Measurements from ENCODE around the gene LCN12. TPM values are rescaled to one million over a fixed set of nuclear protein-coding genes. Genes with fewer than 3 reads are reported as not detected.

Gene LCN12
- total and polyA plus RNA-seq, 2 donors from 2014 or later = 35.5 to 42.9 TPM

- peak overlapping the region; percentile 34 to 71 (median 58) for H3K4me3 ChIP-seq (ENCODE audit: low read length in 3 of 3)
- DNase-seq = peak; percentile 96 to 99 (median 97)
- peak overlapping the region; percentile 89 for H3K27ac ChIP-seq (ENCODE audit: low read depth in 2 of 2, low read length in 2 of 2)
- H3K4me1 ChIP-seq (ENCODE audit: control insufficient read depth in 2 of 3, insufficient read depth in 2 of 3, low read depth in 1 of 3, low read length in 3 of 3) = peaks cover 0 to 14% (median 9%) of the 10 kb centered on the region in 3 donors
- peak overlapping the region in 2 of 3 donors; percentile 77 for H3K9ac ChIP-seq (ENCODE audit: low read length in 3 of 3)
- TF ChIP-seq CTCF (IDR thresholded peaks at IDR 0.05; ENCODE audit: borderline replicate concordance, extremely low read depth, insufficient read depth) = peak; percentile 12
- intact Hi-C loops (cut with DNase I) = loop anchor here (10.0 kb wide), 3 partner anchors 75 to 155 kb away; partner anchors contain the start of genes ABCA2, AJM1, CCDC183 and PHPT1
- H3K27me3 ChIP-seq (ENCODE audit: control insufficient read depth, insufficient read depth, low read length) = no peaks in the 10 kb centered on the region
- no peaks in the 10 kb centered on the region for H3K9me3 ChIP-seq (ENCODE audit: control insufficient read depth in 2 of 3, insufficient read depth in 1 of 3, low read length in 3 of 3)
- no peaks in the 10 kb centered on the region for H3K36me3 ChIP-seq (ENCODE audit: control insufficient read depth in 2 of 3, insufficient read depth in 3 of 3, low read length in 3 of 3)
- FAIRE-seq = no peak
These were observed 2.0 kb upstream of the LCN12 start for GRCh38 chr9:136949817-136950655.

DNA sequence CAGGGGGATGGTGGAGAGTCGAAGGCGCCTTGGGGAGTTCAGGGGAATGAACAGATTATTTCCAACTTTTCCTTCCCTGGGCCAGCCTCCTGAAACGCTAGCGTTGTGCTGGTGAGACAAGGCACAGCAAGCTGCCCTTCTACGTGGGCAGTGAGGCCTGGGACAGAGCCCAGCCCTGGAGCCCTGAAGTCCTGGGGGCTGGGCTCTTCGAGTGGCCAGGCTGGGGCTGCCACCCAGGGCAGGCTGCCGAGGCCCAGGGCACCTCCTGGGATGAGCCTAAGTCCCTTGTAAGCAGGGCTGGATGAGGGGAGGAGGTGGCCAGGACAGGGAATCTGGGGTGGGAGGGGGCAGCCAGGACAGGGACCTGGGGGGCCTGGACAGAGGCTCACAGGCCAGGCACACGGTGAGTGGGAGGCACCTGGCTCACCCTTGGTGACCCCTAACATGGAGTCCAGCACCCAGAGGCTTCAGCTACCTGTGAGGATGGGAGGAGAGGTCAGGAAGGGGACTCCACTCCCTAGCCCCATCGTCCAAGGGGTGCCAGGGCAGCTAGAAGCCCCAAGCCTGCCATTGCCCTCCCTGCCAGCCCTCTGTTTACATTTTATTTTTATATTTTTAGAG lies 1.3 kb upstream of the LCN12 start:
- Histone ChIP-seq H3K9me3 (ENCODE audit: control insufficient read depth in 2 of 3, insufficient read depth in 1 of 3, low read length in 3 of 3) (no peaks in the 10 kb centered on the region), H3K9ac (ENCODE audit: low read length in 3 of 3) (peak overlapping the region in 2 of 3 donors; percentile 77), H3K4me1 (ENCODE audit: control insufficient read depth in 2 of 3, insufficient read depth in 2 of 3, low read depth in 1 of 3, low read length in 3 of 3) (peaks cover 0 to 14% (median 9%) of the 10 kb centered on the region in 3 donors), H3K36me3 (ENCODE audit: control insufficient read depth in 2 of 3, insufficient read depth in 3 of 3, low read length in 3 of 3) (no peaks in the 10 kb centered on the region), H3K4me3 (ENCODE audit: low read length in 3 of 3) (peak overlapping the region in 2 of 3 donors; percentile 58 to 71), H3K27ac (ENCODE audit: low read depth in 2 of 2, low read length in 2 of 2) (peak overlapping the region; percentile 89), H3K27me3 (ENCODE audit: control insufficient read depth, insufficient read depth, low read length) (no peaks in the 10 kb centered on the region)
- no peak for TF ChIP-seq CTCF (IDR thresholded peaks at IDR 0.05; ENCODE audit: borderline replicate concordance, extremely low read depth, insufficient read depth)
- FAIRE-seq (no peak), DNase-seq (peak in 3 of 5 donors; percentile 38 to 73 (median 58))
- intact Hi-C loops (cut with DNase I) = loop anchor here (10.0 kb wide), 1 partner anchor 74 kb away; the partner anchor contains the start of gene ABCA2

DNA sequence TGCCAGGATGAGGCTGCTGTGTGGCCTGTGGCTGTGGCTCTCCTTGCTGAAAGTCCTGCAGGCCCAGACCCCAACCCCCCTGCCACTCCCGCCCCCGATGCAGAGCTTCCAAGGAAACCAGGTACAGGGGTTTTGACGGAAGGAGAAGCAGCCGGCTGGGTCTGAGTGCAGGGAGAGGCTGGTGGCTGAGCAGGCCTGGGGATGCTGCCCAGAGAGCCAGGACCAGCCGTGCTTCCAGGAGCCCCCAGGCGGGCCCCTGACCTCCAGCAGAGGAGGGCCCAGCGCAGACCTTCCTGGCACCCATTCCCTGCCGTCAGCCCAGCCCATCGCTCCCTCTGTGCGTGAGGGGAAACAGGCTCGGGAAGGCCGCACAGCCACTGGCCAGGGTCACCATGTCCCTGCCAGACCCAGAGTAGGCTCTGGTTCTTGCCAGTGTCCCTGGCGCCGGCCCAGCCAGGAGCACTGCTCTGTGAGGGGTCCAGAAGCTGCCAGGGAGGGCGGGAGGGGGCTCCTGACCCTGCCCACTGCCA lies 313 bp downstream of the LCN12 start:
- intact Hi-C loops (cut with DNase I) = loop anchor here (10.0 kb wide), 1 partner anchor 72 kb away; the partner anchor contains the start of gene ABCA2
- FAIRE-seq = no peak
- H3K4me3 ChIP-seq (ENCODE audit: low read length in 3 of 3) = no peak overlapping the region
- no peak overlapping the region for H3K27ac ChIP-seq (ENCODE audit: low read depth in 2 of 2, low read length in 2 of 2)
- no peaks in the 10 kb centered on the region for H3K27me3 ChIP-seq (ENCODE audit: control insufficient read depth, insufficient read depth, low read length)
- H3K4me1 ChIP-seq (ENCODE audit: control insufficient read depth in 2 of 3, insufficient read depth in 2 of 3, low read depth in 1 of 3, low read length in 3 of 3) = peaks cover 0 to 14% (median 9%) of the 10 kb centered on the region in 3 donors
- no peak overlapping the region for H3K9ac ChIP-seq (ENCODE audit: low read length in 3 of 3)
- no peaks in the 10 kb centered on the region for H3K36me3 ChIP-seq (ENCODE audit: control insufficient read depth in 2 of 3, insufficient read depth in 3 of 3, low read length in 3 of 3)
- peak in 2 of 5 donors; percentile 39 to 77 for DNase-seq
- no peaks in the 10 kb centered on the region for H3K9me3 ChIP-seq (ENCODE audit: control insufficient read depth in 2 of 3, insufficient read depth in 1 of 3, low read length in 3 of 3)
- TF ChIP-seq CTCF (IDR thresholded peaks at IDR 0.05; ENCODE audit: borderline replicate concordance, extremely low read depth, insufficient read depth) = no peak

Data from kidney (tissue), 14 donors.